Astrocyte (in vitro differentiated cells and primary cell): ENCODE measurements around the gene PRR12. TPM values are rescaled to one million over a fixed set of nuclear protein-coding genes. Genes with fewer than 3 reads are reported as not detected.

Source experiments
- DNase-seq: peaks from one replicate; pipeline ENCODE4 v3.0.0-alpha.2; 2010; ENCODE audit warnings: low read depth
- FAIRE-seq: peaks from 2 replicates; lab custom pipeline; 2011; peaks lifted over from hg19 to GRCh38; lab: Jason Lieb, UNC
- H2AFZ ChIP-seq: 2 replicates; pipeline ENCODE4 v1.6.0; 2012; ENCODE audit warnings: low read depth, low read length, inconsistent platforms
- H3K27ac ChIP-seq: 2 replicates; pipeline ENCODE4 v1.5.1; 2011; ENCODE audit warnings: low read depth, low read length, inconsistent platforms
- H3K27me3 ChIP-seq: 2 replicates; pipeline ENCODE4 v1.6.0; 2011; ENCODE audit warnings: low read length, inconsistent platforms; ENCODE audit not compliant: insufficient read depth
- H3K36me3 ChIP-seq: 2 replicates; pipeline ENCODE4 v1.5.1; 2011; ENCODE audit warnings: low read length, inconsistent platforms; ENCODE audit not compliant: insufficient read depth
- H3K4me1 ChIP-seq: 2 replicates; pipeline ENCODE4 v1.5.1; 2011; ENCODE audit warnings: low read length, inconsistent platforms; ENCODE audit not compliant: insufficient read depth
- H3K4me2 ChIP-seq: 2 replicates; pipeline ENCODE4 v1.6.0; 2012; ENCODE audit warnings: low read length, inconsistent platforms
- H3K4me3 ChIP-seq: 2 replicates; pipeline ENCODE4 v1.5.1; 2011; ENCODE audit warnings: low read depth, mild to moderate bottlenecking, low read length, inconsistent platforms; ENCODE audit not compliant: insufficient read depth
- H3K79me2 ChIP-seq: 2 replicates; pipeline ENCODE4 v1.6.0; 2012; ENCODE audit warnings: mild to moderate bottlenecking, low read length, inconsistent platforms; ENCODE audit not compliant: insufficient read depth
- H3K9ac ChIP-seq: 2 replicates; pipeline ENCODE4 v1.6.0; 2012; ENCODE audit warnings: mild to moderate bottlenecking, low read length, inconsistent platforms
- H3K9me3 ChIP-seq: 2 replicates; pipeline ENCODE4 v1.5.1; 2012; ENCODE audit warnings: low read depth, mild to moderate bottlenecking, low read length, inconsistent platforms; ENCODE audit not compliant: insufficient read depth
- H4K20me1 ChIP-seq: 2 replicates; pipeline ENCODE4 v1.6.0; 2012; ENCODE audit warnings: low read length, inconsistent platforms; ENCODE audit not compliant: insufficient read depth
- H3K27ac Mint-ChIP-seq: one replicate; pipeline ENCODE4 v1.8.0; 2021; ENCODE audit warnings: mild to moderate bottlenecking, mixed read lengths; ENCODE audit not compliant: unreplicated experiment
- H3K27me3 Mint-ChIP-seq: one replicate; pipeline ENCODE4 v1.8.0; 2021; ENCODE audit warnings: low read depth, mixed read lengths; ENCODE audit not compliant: unreplicated experiment
- H3K36me3 Mint-ChIP-seq: one replicate; pipeline ENCODE4 v1.8.0; 2021; ENCODE audit warnings: low read depth, mixed read lengths; ENCODE audit not compliant: unreplicated experiment
- H3K4me1 Mint-ChIP-seq: one replicate; pipeline ENCODE4 v1.8.0; 2021; ENCODE audit warnings: low read depth, mixed read lengths; ENCODE audit not compliant: unreplicated experiment
- H3K4me3 Mint-ChIP-seq: one replicate; pipeline ENCODE4 v1.8.0; 2021; ENCODE audit warnings: mild to moderate bottlenecking, moderate library complexity, mixed read lengths; ENCODE audit not compliant: unreplicated experiment
- H3K9me3 Mint-ChIP-seq: one replicate; pipeline ENCODE4 v1.8.0; 2021; ENCODE audit warnings: mild to moderate bottlenecking, mixed read lengths; ENCODE audit not compliant: unreplicated experiment
- EZH2 ChIP-seq: IDR thresholded peaks from 2 replicates; pipeline ENCODE4 v1.6.1; 2012; ENCODE audit warnings: mild to moderate bottlenecking, low read length, inconsistent platforms; ENCODE audit not compliant: insufficient read depth
- total RNA-seq: library from RNA; stranded (reverse); gene quantifications from 2 replicates; pipeline ENCODE4 v1.2.1, GENCODE V29; 2021
- TF ChIP-seq, protein P1 (sequence below): IDR thresholded peaks from 2 replicates; pipeline ENCODE4 v1.5.1; 2011; ENCODE audit warnings: low read depth, mild to moderate bottlenecking, inconsistent platforms, low read length, moderate library complexity; ENCODE audit not compliant: insufficient read depth

PRR12 gene
- total RNA-seq, 1 donor from 2014 or later = 29.7 TPM

- no peak for TF ChIP-seq EZH2
- TF ChIP-seq, protein P1, sequence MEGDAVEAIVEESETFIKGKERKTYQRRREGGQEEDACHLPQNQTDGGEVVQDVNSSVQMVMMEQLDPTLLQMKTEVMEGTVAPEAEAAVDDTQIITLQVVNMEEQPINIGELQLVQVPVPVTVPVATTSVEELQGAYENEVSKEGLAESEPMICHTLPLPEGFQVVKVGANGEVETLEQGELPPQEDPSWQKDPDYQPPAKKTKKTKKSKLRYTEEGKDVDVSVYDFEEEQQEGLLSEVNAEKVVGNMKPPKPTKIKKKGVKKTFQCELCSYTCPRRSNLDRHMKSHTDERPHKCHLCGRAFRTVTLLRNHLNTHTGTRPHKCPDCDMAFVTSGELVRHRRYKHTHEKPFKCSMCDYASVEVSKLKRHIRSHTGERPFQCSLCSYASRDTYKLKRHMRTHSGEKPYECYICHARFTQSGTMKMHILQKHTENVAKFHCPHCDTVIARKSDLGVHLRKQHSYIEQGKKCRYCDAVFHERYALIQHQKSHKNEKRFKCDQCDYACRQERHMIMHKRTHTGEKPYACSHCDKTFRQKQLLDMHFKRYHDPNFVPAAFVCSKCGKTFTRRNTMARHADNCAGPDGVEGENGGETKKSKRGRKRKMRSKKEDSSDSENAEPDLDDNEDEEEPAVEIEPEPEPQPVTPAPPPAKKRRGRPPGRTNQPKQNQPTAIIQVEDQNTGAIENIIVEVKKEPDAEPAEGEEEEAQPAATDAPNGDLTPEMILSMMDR = no peak
- no peak overlapping the region for H3K9ac ChIP-seq
- H3K27me3 ChIP-seq = no peaks in the 10 kb centered on the region
- H3K36me3 ChIP-seq = peaks cover 6% of the 10 kb centered on the region
- H3K4me1 ChIP-seq = peaks cover 26% of the 10 kb centered on the region
- no peak overlapping the region for H2AFZ ChIP-seq
- DNase-seq (no peak), FAIRE-seq (no peak)
- Mint-ChIP-seq H3K4me1 (peaks cover 9% of the 10 kb centered on the region), H3K27ac (peak overlapping the region; percentile 55), H3K9me3 (no peaks in the 10 kb centered on the region), H3K4me3 (peak overlapping the region; percentile 100), H3K27me3 (no peaks in the 10 kb centered on the region), H3K36me3 (peaks cover 12% of the 10 kb centered on the region)
- no peak overlapping the region for H3K27ac ChIP-seq
- peak overlapping the region; percentile 94 for H3K4me2 ChIP-seq
- H3K79me2 ChIP-seq = peaks cover 41% of the 10 kb centered on the region
- no peaks in the 10 kb centered on the region for H3K9me3 ChIP-seq
- H3K4me3 ChIP-seq = no peak overlapping the region
- H4K20me1 ChIP-seq = peaks cover 17% of the 10 kb centered on the region
Measured at GRCh38 chr19:49667473-49667872, 76.5 kb downstream of the PRR12 start.

DNA sequence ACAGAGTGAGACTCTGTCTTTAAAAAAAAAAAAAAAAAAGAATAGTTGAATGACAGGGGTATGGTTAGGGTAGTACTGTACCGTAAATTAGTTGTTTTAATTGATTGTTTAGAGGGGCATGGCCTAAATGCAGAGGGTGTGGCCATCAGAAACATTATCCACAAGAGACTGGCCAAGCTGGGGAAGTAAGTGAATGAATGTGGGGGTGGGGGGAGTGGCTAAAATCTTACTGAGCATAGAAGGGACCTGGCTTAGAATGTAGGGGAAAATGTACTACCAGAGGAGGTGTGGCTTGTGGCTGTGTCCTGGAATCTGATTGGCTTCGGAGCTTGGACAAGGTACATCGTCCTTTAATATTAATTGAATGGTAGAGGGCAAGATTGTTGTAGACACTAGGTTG lies 78.5 kb downstream of the PRR12 start:
- Mint-ChIP-seq H3K9me3 (no peaks in the 10 kb centered on the region), H3K27ac (peak overlapping the region; percentile 41), H3K4me3 (no peak overlapping the region), H3K36me3 (peaks cover 8% of the 10 kb centered on the region), H3K4me1 (peaks cover 6% of the 10 kb centered on the region), H3K27me3 (no peaks in the 10 kb centered on the region)
- Histone ChIP-seq H3K27me3 (no peaks in the 10 kb centered on the region), H3K9me3 (no peaks in the 10 kb centered on the region), H2AFZ (no peak overlapping the region), H3K79me2 (peaks cover 26% of the 10 kb centered on the region), H3K4me3 (no peak overlapping the region), H3K36me3 (no peaks in the 10 kb centered on the region), H3K27ac (no peak overlapping the region), H3K9ac (no peak overlapping the region), H3K4me1 (peaks cover 19% of the 10 kb centered on the region), H3K4me2 (no peak overlapping the region), H4K20me1 (no peaks in the 10 kb centered on the region)
- TF ChIP-seq, protein P1 = no peak
- no peak for TF ChIP-seq EZH2
- DNase-seq (no peak), FAIRE-seq (no peak)

GRCh38 chr19:49672131-49672919 lies 81.3 kb downstream of the PRR12 start:
- Mint-ChIP-seq H3K9me3 (no peaks in the 10 kb centered on the region), H3K4me3 (peak overlapping the region; percentile 75), H3K36me3 (peaks cover 7% of the 10 kb centered on the region), H3K27me3 (no peaks in the 10 kb centered on the region), H3K27ac (peak overlapping the region; percentile 18), H3K4me1 (peaks cover 2% of the 10 kb centered on the region)
- no peaks in the 10 kb centered on the region for H3K27me3 ChIP-seq
- no peaks in the 10 kb centered on the region for H4K20me1 ChIP-seq
- peaks cover 5% of the 10 kb centered on the region for H3K4me1 ChIP-seq
- H3K4me2 ChIP-seq = peak overlapping the region; percentile 81
- FAIRE-seq = no peak
- peak overlapping the region; percentile 88 for H2AFZ ChIP-seq
- H3K27ac ChIP-seq = no peak overlapping the region
- no peak for TF ChIP-seq EZH2
- TF ChIP-seq, protein P1 = peak; percentile 93
- peak overlapping the region; percentile 37 for H3K4me3 ChIP-seq
- peak overlapping the region; percentile 71 for H3K9ac ChIP-seq
- peaks cover 9% of the 10 kb centered on the region for H3K79me2 ChIP-seq
- DNase-seq = peak; percentile 31
- no peaks in the 10 kb centered on the region for H3K9me3 ChIP-seq
- H3K36me3 ChIP-seq = no peaks in the 10 kb centered on the region
